DMS153 treated with DMSO at 0.1 percent for 48 hours (cell line): ENCODE data around the gene UNC50.
"Not testable (repeated sequence)": the region's sequence is repeated elsewhere in the genome, so short reads cannot be mapped to it uniquely, and the experiment has no call there.

Experiments used
- DNase-seq: peaks from one replicate; lab custom pipeline; 2025; ENCODE audit not compliant: unreplicated experiment; lab: John Stamatoyannopoulos, UW

UNC50 gene

DNA sequence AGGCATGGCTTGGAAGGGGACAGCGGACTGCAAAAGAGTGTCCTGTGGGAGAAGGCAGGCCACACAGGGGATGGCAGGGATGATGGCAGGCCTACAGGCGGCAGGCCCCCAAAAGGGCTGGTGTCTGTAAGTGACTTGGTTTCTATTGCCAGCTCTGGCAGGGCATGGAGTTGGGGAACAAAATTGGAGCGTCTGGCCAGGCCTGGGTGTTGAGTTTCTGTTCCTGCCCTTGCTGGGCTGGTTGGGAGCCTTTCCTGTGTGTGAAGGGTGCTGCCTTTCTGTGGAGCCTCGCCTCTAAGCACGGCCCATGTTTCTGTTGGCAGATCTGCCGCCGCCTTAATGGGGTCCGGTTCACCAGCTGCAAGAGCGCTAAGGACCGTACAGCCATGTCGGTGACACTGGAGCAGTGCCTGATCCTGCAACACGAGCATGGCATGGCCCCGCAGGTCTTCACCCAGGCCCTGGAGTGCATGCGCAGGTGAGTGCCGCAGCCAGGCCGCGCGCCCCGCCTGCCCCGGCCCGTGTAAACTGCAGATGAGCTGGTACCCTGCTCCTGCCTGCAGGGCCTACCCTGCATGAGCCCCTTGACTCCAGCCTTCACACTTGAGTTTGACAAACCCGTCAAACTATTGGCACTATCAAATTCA lies 31.6 kb upstream of the UNC50 start:
- DNase-seq: no peak

- no peak for DNase-seq
These were observed 31.1 kb upstream of the UNC50 start for GRCh38 chr2:98577313-98577712.

DNA sequence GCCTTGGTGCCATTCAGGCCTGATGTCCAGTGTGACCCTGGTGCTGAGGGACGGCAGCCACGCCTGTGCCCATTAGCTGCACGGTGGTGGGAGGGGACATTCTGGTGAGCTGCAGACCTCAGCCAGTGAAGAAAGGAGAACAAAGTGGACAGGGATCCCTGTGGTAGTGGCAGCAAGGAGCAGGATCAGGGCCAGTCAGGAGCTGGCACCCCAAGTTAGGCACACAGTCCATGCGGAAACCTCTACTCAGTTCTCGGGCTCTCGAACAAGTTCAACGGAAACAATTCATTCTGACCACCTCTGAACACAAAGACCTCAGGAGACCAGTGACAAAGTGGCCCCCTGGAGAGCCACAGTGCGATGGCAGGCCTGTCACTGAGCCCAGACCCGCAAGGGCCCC lies 30.2 kb upstream of the UNC50 start:
- no peak for DNase-seq

GRCh38 chr2:98579926-98580325 lies 28.5 kb upstream of the UNC50 start:
- no peak for DNase-seq

DNA sequence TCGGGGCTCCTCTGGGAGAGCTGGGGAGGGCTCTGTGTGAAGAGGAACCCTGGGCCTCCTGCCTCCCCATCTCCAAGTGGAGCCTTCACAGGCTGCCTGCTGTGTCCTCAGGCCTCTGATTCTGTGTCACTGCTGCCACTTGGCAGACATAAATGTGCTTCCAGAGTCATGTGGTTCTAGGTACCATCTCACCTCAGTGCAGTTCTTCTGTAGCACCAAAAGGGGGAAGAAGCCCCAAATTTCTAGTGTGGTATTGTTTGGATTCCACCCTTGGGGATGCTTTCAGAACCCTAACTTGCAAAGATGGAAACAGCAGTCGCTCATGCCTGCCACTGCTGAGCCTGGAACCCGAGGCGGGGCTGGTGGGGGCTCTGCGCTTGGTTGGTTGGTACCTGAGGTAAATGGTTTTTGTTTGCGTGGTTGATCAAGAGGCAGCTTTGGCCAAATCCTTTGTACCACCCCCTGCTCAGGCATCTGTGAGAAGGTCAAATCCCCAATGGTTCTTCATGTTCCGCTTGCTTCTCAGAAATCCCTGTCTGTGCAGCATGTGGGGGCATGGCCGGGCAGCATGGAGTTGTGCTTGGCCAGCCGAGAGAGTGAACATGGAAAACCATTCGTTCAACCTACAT lies 27.6 kb upstream of the UNC50 start:
- DNase-seq: no peak

DNA sequence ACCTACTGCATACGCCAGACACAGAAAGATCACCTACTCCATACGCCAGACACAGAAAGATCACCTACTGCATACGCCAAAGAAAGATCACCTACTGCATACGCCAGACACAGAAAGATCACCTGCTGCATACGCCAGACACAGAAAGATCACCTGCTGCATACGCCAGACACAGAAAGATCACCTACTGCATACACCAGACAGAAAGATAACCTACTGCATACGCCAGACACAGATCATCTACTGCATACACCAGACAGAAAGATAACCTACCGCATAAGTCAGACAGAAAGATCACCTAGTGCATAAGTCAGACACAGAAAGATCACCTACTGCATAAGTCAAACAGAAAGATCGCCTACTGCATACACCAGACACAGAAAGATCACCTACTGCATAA lies 25.9 kb upstream of the UNC50 start:
- no peak for DNase-seq

- DNase-seq: no peak
These were observed 25.1 kb upstream of the UNC50 start for GRCh38 chr2:98583276-98583675.

- DNase-seq: no peak
These were observed 24.4 kb upstream of the UNC50 start for GRCh38 chr2:98583816-98584618.

DNA sequence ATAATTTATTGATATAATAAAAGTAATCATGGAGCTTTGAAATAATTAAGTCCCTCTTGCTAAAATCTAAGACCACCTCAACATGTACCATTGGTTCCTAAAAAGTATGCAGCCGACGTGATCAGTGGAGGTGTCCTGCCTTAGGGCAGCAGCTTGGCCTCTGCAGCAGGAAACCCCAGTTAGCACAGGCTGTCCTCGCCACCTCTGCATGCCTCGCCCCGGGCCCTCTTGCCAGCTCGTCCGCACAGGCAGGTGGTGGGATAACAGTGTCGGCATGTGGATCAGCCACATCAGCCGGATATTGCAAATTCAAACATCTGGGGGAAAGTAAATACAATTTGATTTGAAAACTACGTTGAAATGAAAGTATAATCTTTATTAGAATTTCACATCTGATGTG lies 23.0 kb upstream of the UNC50 start:
- DNase-seq: no peak

- no peak for DNase-seq
These were observed 21.7 kb upstream of the UNC50 start for GRCh38 chr2:98586551-98587140.

GRCh38 chr2:98588880-98589431 lies 19.4 kb upstream of the UNC50 start:
- no peak for DNase-seq

DNA sequence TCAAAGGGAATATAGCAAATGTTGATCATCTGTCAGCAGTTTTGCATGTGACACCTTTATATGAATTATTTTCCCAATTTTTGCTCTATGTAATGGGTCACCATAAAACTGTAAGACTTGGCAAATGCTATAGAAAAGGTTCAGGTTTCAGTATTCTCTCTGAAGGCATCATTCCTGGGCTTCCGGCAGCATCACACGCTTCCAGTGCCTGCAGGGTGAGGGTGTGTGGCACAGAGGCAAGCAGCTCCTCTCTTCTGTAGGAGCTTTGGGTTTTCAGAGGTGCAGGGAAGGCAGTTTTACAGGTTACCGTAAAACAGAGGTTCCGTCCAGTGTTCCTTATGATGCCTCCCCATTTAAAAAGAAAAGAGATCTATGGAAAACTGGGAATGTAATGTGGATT lies 18.9 kb upstream of the UNC50 start:
- DNase-seq: no peak

DNA sequence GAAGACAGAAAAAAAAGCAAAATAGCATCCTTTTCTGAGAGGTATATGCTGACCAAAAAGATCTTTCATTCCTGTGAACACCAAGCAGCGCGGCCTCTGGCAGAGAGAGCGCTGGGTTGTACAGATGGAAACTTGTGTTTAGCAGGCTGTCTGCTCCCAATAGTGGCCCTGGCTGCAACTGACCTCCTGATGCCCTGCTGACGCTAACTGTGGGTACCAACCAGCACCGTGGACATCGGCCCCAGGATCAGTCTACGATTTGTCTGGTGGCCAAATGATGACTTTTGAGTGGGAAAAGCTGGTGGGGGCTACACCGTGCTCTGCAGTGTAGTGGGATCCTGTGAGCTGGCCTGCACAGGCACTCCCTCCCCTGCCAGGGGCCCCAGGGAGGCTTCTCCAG lies 15.8 kb upstream of the UNC50 start:
- DNase-seq: no peak

DNA sequence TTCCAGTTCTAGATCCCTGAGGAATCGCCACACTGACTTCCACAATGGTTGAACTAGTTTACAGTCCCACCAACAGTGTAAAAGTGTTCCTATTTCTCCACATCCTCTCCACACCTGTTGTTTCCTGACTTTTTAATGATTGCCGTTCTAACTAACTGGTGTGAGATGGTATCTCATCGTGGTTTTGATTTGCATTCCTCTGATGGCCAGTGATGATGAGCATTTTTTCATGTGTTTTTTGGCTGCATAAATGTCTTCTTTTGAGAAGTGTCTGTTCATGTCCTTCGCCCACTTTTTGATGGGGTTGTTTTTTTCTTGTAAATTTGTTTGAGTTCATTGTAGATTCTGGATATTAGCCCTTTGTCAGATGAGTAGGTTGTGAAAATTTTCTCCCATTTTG lies 13.7 kb upstream of the UNC50 start:
- not testable (repeated sequence) for DNase-seq

- no peak for DNase-seq
These were observed 9.5 kb upstream of the UNC50 start for GRCh38 chr2:98598781-98599428.

DNA sequence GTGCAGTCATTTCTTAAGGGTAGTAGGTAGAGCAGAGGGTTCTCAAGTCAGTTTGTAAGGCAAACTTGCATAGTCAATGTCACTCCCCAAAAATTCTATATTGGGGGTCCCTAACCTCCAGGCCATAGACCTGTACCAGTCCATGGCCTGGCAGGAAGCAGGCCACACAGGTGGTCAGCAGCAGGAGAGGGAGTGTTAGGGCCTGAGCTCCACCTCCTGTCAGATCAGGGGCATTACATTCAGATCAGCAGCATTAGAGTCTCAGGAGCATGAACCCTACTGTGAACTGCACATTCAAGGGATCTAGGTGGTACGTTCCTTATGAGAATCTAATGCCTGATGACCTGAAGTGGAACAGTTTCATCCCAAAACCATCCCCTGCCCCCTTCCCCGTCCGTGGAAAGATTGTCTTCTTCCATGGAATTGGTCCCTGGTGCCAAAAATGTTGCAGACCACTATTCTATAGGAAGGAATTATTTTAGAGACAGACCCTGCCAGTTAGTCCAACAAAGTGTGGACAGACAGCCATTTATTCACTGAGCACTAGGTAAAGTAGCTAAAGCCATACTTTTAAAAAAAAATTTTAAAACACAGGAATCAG lies 6.8 kb upstream of the UNC50 start:
- peak; percentile 11 for DNase-seq

DNA sequence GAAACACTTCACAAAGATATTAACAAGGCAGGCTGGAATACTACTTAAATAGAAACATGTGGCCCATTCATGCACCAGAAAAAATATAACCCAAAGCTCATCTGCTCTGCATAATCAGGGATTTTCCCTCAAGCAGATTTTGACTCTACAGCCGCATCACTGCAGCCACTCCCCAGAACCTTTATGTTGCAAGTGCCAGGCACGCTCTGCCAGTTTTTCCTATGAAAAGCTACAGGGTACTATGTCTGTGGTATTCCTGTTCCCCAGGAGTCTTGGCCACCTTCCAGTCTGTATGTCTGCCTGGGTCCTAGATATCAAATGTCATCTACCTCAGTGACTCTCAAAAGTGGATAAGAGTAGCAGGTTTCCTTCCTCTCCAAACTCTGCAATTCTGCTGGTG lies 3.8 kb upstream of the UNC50 start:
- DNase-seq: no peak

- no peak for DNase-seq
These were observed 3.3 kb upstream of the UNC50 start for GRCh38 chr2:98605076-98605475.

DNA sequence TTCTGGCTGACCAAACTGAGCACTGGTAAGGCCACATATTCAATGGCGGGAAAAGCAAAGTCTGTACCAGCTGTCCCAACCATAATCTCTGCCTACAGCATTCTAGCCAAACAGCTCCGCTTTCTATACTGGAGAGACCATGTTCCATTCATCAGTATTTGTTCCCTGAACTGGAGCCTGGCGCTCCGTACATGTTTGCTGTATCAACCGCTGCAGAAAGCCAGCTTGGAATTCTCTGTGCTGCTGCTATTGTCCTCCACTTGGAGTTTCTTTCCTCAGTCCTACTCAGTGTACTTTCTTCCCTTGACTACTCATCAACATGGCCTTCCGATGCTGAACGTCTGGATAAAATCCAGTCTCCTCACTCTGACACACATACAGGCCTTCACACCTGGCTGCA lies 2.0 kb upstream of the UNC50 start:
- no peak for DNase-seq

- no peak for DNase-seq
These were observed 1.3 kb upstream of the UNC50 start for GRCh38 chr2:98607104-98607503.

GRCh38 chr2:98607741-98608115 lies 661 bp upstream of the UNC50 start:
- DNase-seq: no peak
